HT1080 (cell line): ENCODE measurements around the gene TCF7L2. TPM values are rescaled to one million over a fixed set of nuclear protein-coding genes. Genes with fewer than 3 reads are reported as not detected.

Source experiments
- DNase-seq: peaks from one replicate; pipeline ENCODE4 v3.0.0-alpha.2; 2015; ENCODE audit warnings: low read depth
- total RNA-seq: library from RNA; depleted of rRNA; stranded (reverse); fragments of >200 nt; shearing (Covaris generic); gene quantifications from 2 replicates; pipeline ENCODE4 v1.2.3, GENCODE V29; 2014

TCF7L2 gene
- total RNA-seq, 1 experiment from 2014 or later = 9.6 TPM

DNA sequence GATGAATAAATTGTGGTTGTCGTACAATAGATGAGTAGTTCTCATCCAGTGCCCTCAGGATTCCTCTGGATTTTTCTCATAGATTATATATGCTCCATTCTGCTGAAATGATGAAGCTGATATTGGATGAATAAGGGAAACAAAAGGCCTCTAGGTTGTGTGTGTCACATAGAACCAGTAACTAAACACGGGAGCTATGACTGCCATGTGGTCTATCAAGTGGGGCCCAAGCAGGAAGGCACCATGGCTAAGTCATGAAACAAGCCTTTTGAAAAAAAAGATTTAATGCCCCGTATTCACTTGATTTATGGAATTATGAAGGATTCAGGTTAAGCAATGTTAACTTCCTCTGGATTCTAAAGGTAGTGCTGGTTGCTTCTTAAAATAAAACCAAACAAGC, 225.1 kb downstream of the TCF7L2 start:
- DNase-seq = no peak

DNA sequence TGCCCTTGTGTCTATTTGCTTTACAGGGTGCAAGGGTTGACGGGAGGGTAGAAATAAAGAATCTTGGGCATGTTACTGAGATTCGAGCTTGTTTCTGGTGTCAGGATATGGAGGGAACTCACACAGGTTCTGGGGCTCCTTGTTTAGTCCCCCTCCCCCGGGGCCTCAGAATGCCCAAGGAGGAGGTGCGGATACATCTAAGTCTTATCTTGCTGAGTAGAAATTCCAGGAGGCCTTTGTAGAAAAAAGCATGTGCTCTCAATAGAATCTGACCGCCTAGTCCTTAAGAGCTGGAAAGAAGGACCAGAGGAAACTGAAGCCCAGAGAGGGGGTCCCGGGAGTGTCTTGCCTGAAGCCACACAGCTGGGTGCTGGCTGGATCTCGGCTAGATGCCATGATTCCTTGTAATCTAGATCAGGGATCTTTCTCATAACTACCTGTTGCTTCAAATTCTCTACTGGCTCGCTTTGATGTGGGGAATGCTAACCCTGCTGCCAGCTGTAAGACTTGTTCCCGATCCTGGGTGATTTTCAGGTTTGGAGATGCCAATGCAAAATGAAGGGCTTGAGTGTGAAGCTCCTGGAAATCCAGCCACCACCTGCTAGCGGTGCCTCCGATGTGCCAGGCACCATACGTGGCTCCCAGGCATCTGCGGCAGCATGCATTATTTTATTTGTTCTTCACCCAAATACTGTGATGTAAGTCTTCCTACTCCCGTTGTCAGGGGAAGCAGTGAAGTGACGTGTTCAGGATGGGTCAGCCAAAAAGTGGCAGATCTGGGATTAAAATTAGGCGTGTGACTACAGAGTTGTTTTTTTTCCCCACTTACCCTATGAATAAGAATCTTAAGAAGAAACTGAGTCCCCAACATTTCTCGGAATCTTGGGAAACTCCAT, 226.0 kb downstream of the TCF7L2 start:
- no peak for DNase-seq

DNA sequence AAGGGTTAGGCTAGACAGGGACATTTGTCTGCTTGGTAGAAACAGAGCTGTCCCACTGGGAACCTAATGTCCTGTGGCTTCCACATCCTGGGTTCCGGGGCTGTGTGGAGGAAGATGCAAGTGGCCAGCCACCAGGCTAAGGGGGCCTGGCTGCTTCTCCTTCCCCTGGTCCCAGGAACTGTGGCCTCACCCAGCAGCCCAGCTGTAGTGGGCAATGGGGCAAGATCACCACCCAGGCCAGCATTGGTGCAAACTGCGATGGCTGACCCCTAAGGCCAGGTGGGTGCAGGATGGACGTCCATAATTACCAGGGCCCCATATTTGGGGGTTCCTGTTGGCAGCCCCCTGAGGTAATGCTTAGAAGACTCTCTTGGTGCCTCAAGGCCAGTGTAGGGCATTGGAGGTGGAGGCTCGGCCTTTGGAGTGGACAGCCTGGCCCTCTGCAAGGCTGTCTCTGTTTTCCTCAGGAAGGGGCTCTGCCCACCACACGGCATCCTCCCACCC, 226.7 kb downstream of the TCF7L2 start:
- no peak for DNase-seq

DNA sequence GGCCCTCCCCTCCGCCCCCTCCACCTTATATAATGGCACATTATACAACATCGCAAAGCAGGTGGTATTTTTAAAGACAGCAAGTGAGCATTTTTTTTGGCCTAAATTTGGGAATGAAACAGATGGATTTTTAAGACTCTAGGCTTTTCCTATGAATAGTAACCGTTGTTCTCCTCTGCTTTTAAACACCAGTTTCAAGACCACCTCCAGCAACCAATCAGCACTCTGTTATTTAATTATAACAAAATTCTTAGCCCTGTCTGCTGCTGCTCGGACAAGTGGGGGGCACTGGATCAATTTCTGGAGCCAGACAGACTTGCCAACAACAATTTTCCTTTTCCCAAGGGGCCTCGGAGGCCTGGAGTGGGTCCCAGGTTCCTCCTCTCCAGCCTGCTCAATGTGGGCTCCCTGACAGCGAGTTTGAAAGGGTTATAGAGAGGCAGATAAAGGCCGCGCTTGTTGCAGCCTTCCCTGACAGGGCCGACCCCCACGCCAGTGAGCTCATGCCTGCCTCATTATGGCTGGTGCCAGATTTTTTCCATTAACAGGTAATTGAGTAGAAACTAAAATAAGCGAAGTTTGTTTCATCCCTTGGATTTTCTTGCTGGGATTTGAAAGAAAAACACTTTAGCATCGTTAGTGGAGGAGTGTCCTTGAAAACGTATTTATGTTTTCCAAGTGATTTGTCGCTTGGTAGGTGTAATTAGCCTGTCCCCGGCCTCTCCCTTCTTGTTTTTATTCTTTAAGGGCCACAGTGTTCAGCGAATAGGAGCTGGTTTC, 227.3 kb downstream of the TCF7L2 start:
- DNase-seq = no peak

DNA sequence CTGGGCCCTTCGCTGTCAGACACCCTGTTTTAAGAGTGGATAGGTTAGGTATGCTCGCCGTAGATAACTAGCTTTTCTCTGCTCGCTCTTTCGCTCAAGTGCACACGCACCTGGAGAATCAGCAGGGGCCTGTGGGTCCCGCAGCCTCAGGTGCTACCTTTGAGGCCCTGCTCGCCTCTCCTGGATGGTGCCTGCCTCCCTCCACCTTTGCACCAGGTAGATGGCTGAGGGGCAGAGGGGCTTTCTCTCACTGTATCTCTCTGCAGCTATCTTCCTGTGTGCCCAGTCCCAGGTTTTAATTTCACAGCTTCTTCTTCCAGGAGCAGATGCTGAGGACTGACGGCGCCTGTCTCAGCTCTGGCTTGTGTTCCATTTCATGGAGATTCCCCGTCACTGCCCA, 227.9 kb downstream of the TCF7L2 start:
- DNase-seq = no peak

DNA sequence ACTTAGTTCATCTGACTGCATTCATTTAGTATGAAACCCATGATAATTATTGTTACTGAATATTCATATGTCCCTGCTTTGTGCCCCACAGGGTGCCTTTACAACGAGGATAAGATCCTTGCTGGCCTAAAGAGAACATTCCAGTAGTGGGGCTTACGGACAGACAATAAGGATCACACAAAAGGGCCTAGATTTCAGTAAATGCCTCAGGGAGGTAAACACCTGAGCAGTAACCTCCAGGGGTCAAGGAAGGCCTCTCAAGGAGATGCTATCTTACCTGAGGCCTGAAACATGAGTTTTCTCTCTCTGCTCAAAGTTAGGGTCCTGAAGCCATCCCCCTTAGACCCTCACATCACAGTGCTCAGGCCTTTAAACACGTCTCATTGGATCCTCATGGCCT, 228.7 kb downstream of the TCF7L2 start:
- DNase-seq = no peak

DNA sequence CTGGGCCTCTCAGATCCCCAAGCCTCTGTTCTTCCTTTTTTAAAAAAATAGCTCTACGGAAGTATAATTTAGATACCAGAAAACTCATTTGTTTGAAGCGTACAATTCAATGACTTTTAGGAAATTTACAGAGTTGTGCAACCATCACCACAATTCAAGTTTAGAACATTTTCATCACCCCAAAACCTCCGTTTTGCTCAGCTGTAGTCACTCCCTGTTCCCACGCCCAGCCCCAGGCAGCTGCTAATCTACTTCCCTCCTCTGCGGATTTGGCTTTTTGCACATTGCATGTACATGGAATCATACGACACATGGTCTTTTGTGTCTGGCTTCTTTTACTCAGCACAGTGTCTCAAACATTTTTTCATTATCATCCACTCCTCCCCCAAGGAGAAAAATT, 229.2 kb downstream of the TCF7L2 start:
- no peak for DNase-seq

DNA sequence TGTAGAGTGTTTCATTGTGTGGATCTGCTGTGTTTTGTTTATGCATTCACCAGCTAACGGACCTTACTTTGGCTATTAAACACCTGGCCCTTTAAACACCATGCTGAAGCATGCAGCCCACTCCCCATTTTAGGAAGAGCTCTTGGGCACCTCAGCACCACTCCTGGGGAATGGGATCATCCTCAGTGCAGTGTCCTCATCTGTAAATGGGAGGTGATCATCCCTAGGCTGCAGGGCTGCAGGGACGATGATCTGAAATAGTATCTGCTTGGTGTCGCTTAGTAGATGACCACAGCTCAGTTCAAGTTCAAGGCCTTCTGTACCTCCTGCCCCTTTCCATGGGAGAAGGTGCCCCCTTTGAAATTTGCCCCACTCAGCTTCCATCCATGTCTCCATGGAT, 229.9 kb downstream of the TCF7L2 start:
- DNase-seq = no peak

DNA sequence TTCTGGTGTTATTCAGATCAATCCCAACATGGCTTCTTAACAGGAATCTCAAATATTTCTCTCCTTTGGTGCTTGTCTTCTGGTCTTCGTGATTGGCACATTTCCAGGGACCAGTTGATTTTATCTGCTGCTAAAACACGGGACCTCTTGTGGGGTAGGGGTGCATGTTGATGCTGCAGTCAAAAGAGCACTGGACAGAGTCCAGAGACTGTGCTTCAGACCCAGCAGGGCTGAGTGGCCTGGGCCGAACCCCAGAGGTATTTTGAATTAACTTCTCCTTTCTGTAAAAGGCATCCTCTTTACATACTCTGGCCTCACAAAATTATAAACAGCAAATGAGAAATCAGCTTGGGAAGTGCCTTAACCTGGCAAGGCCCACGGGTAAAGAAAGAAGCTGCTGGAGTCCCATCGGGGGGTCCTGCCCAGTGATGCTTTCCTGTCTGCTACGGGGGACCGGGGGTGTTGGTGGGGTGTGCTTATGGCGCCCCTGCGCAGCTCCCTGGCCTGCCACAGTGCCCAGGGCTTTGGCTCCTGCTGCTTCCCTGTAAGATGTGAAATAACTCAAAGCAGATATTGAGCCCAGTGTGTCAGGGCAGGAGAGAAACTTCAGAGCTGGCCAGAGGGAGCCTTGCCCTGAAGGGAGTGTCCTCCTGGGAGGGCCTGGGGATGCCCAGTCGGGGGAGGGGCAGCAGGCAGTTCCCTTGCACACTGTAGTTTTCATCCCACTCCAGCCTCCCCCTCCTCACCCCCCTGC, 230.5 kb downstream of the TCF7L2 start:
- DNase-seq = no peak

DNA sequence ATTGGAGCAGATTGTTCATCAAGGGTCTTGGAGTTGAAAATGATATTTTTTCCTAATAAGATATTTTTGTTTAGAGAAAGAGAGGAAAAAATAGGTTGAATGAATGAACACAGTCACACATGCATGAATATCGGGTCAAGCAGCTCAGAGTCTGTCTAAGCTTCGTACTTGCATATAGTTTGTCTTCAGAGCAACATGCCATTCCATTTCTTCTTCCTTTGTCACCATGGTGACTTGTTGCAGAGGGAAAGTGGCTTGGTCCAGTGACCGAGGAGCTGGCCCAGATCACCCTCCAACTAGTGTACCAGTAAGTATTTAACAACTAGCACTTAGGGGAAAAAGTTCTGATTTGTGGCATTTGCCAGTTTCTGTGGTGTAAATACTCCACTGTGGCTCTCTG, 232.1 kb downstream of the TCF7L2 start:
- DNase-seq = no peak

DNA sequence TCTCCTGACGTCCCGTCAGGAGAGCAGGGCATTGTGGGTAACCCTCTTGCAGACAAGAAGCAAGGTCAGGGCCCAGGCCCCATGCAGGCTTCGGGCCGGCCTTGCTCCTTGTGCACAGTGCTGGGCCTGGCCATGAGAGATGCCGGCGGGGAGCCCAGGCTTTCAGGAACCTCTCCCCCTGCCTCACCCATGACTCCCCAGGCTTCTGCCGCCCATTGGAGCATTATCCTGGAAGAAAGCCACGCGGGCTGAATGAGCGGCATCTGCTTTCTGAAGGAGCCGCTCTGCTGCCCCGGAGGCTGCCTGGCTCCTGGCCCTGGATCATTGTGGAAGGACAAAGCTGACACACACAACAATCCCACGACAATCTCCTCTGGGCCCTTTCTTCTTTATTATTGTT, 233.5 kb downstream of the TCF7L2 start:
- no peak for DNase-seq

DNA sequence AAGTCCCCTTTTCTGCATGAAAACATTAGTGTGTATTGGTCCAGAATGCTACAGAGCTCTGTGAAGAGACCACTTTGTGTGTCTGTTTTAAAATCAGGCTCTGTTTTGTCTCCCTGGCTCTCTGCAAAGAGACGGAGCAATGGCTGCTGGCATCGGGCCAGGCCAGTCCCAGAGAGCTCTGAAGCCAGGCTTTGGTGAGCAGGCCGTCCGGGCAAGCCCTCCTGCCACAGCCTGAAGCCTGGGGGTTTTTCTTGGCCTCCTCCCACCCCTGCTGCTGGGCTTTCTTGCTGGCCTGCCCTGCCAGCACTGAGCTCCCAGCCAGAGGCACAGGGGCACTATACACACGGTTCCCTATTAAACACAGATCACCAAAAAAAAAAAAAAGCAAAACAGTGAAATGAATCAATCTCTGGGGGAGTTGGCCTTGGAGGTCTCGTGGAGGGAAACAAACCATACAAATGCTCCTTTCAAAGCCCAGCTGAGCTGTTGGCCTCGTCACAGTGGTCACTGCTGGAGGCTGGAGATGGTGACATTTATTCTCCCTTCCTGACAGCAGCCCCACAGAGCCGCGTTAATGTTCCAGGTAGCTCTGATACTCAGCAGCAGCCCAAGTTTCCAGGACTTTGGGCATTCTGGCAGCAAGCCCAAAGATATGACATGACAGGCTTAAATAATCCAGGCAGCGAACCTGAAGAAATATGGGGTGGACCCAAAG, 237.2 kb downstream of the TCF7L2 start:
- no peak for DNase-seq

DNA sequence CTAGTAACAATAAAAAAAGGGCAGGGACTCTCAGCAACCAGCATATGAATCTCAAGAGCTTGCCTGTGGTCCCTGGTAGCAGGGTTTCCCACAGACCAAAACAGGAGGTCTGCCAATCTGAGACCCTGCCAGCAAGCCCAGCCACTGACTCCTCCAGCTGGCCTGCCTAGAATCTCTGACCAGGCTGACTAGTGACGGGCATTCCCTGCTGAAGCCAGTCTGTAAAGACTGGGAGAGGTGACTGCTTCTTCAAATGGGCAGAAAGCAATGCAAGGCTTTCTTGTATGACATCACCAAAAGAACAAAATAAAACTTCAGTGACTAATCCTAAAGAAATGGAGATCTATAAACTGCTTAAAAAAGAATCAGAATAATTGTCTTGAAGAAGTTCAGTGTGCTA, 249.4 kb downstream of the TCF7L2 start:
- DNase-seq = peak; percentile 62

DNA sequence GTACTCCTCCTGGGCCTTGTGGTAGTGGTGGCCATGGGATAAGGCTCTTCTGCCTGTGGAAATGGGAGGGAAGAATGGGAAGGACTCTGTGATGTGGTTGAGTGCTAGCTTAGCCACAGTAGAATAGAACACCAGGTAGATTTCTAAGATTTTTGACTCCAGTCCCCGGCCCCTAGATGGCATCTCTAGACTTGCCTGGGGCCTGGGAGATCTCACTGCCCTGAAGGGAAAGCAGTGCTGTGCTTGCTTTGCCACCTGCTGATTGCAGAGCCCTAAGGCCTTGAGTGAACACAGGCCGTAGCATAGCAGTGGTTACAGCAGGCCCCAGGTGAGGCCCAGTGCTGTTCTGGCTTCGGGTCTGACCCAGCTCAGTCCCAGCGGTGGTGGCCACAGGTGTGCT, 252.0 kb downstream of the TCF7L2 start:
- no peak for DNase-seq

DNA sequence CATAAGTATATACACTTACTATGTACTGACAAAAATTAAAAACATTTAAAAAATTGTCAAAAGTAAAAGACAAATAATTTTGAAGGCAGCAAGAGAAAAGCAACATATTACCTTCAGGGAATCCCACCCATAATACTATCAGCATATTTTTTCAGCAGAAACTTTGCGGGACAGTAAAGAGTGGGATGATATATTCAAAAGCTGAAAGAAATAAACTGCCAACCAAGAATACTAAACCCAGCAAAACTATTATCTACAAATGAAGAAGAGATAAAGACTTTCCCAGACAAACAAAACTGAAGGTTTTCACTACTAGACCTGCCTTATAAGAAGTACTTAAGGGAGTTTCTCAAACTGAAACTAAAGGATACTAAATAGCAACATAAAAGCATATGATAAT, 257.9 kb downstream of the TCF7L2 start:
- no peak for DNase-seq

DNA sequence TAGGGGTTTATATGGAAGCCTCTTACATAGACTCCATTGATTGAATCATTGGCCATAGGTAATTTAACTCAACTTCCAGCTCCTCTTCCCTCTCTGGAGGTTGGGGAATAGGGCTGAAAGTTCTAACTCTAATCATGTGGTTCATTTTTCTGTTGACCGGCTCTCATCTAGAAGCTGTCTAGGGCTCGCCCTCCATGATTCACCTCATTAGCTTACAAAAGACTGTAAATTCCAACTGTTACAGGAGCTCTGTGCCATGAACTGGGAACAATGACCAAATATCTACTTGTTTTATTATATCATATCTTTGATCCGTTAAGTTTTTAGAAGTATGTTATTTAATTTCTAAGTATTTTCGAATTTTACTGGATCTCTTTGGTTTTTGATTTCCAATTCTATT, 263.0 kb downstream of the TCF7L2 start:
- no peak for DNase-seq

DNA sequence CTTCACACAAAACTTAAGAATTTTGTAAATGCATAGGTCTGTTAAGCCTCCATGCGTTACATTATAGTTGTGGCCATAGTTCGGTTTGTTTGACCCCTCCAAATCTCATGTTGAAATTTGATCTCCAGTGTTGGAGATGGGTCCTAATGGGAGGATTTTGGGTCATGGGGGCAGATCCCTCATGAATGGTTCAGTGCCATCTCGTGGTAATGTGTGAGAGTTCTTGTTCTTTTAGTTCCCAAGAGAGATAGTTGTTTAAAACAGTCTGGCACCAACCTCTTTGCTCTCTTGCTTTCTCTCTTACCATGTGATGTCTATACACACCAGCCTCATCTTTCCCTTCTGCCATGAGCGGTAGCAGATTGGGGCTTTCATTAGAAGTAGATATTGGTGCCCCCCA, 264.3 kb downstream of the TCF7L2 start:
- peak; percentile 8 for DNase-seq

DNA sequence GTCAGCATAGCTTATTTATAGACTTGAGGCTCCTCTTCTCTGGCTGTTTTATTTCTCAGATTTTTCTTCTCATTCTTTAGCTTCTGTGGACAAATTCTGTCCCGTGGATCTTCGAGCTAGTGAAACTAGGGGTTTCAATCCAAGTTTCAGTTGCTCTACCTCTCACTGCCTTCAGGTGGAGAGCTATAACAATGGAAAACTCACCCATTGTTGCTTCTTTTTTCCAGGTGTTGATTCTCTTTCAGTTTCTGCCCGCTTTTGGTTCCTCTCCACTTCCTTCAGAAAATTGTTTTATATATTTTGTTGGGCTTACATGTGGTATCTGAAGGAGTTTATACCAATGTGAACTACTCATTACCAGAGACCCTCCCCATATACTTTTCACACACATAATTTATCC, 266.1 kb downstream of the TCF7L2 start:
- DNase-seq = no peak
